ENCODE data around the gene ZNF766. TPM values are rescaled to one million over a fixed set of nuclear protein-coding genes. Genes with fewer than 3 reads are reported as not detected.
"Not testable (repeated sequence)": the region's sequence is repeated elsewhere in the genome, so short reads cannot be mapped to it uniquely, and the experiment has no call there.

Gene ZNF766
- total RNA-seq, 4 donors from 2014 or later = 8.0 to 17.1 (median 12.3) TPM

DNA sequence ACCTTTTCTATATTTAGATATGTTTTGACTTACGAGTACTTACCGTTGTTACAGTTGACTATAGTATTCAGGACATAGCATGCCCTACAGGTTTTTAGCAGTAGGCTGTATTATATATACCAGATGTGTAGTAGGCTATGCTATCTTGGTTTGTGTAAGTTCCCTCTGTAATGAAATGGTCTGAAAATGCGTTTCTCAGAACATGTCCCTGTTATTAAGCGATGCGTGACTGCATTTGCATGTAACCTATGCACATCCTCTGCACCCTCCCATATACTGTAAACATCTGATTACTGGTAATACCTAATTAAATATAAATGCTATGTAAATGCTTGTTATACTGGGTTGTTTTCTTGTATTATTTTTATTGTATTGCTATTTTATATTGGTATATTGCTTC, 6.6 kb downstream of the ZNF766 start:
- no peak for TF ChIP-seq POLR2AphosphoS5 (IDR thresholded peaks at IDR 0.05)
- TF ChIP-seq, protein P1, sequence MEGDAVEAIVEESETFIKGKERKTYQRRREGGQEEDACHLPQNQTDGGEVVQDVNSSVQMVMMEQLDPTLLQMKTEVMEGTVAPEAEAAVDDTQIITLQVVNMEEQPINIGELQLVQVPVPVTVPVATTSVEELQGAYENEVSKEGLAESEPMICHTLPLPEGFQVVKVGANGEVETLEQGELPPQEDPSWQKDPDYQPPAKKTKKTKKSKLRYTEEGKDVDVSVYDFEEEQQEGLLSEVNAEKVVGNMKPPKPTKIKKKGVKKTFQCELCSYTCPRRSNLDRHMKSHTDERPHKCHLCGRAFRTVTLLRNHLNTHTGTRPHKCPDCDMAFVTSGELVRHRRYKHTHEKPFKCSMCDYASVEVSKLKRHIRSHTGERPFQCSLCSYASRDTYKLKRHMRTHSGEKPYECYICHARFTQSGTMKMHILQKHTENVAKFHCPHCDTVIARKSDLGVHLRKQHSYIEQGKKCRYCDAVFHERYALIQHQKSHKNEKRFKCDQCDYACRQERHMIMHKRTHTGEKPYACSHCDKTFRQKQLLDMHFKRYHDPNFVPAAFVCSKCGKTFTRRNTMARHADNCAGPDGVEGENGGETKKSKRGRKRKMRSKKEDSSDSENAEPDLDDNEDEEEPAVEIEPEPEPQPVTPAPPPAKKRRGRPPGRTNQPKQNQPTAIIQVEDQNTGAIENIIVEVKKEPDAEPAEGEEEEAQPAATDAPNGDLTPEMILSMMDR (IDR thresholded peaks at IDR 0.05) = no peak
- no peak for TF ChIP-seq POLR2A (IDR thresholded peaks at IDR 0.05)
- TF ChIP-seq EP300 (IDR thresholded peaks at IDR 0.05) = no peak
- H3K36me3 ChIP-seq = peaks cover 27% of the 10 kb centered on the region

DNA sequence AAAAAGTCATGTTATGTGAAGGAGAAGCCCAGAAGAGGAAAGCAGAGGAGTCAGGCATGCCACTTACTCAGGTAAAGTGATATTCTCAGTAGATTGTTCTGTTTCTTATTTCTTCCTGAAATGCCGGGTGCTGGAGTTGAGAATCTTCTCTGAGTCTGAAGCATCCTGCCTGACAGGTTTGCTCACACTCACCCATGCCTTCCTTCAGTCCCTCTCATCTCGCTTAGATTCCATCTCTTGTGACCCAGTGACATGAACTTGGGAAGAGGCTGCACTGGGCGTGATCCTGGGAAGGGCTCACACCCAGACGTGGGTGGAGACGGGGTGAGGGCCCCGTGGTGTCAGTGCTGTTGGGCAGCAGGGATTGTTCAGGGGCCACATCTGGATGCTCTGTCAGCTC, 8.1 kb downstream of the ZNF766 start:
- Histone ChIP-seq H3K4me3 (no peak overlapping the region), H3K4me1 (peaks cover 13% of the 10 kb centered on the region), H3K36me3 (peaks cover 35% of the 10 kb centered on the region), H3K27me3 (no peaks in the 10 kb centered on the region), H3K27ac (no peak overlapping the region), H3K9me3 (no peaks in the 10 kb centered on the region)
- TF ChIP-seq POLR2AphosphoS5 (IDR thresholded peaks at IDR 0.05) = no peak
- TF ChIP-seq, protein P1 (IDR thresholded peaks at IDR 0.05) = no peak
- TF ChIP-seq POLR2A (IDR thresholded peaks at IDR 0.05) = no peak
- no peak for TF ChIP-seq EP300 (IDR thresholded peaks at IDR 0.05)
- DNase-seq (ENCODE audit: low spot score in 2 of 2) = no peak
- WGBS = 68% methylated on average over 6 of the region's 6 CpGs

More for the DNA sequence above, 6.6 kb downstream of the ZNF766 start:
- no peak overlapping the region for H3K4me3 ChIP-seq
- DNase-seq (ENCODE audit: low spot score in 2 of 2) = no peak
- H3K27ac ChIP-seq = no peak overlapping the region
- H3K4me1 ChIP-seq = peaks cover 17% of the 10 kb centered on the region
- 83% methylated on average over 5 of the region's 5 CpGs for WGBS
- H3K9me3 ChIP-seq = no peaks in the 10 kb centered on the region
- no peaks in the 10 kb centered on the region for H3K27me3 ChIP-seq

DNA sequence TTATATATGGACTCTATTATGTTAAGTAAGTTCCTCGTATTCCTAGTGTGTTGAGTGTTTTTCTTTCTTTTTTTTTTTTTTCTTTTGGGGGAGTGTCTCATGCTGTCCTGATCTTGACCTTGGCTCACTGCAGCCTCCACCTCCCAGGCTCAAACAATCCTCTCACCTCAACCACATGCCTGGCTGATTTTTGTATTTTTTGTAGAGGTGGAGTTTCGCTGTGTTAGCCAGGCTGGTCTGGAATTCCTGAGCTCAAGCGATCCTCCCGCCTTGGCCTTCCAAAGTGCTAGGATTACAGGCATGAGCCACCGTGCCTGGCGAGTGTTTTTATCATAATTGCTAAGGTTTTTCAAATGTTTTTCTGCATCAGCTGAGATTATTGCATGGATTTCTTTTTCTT, 16.9 kb downstream of the ZNF766 start:
- H3K9me3 ChIP-seq = no peaks in the 10 kb centered on the region
- H3K27me3 ChIP-seq = no peaks in the 10 kb centered on the region
- WGBS = 98% methylated on average over 6 of the region's 6 CpGs
- H3K27ac ChIP-seq = no peak overlapping the region
- H3K4me1 ChIP-seq = no peaks in the 10 kb centered on the region
- TF ChIP-seq EP300 (IDR thresholded peaks at IDR 0.05) (no peak), POLR2A (IDR thresholded peaks at IDR 0.05) (no peak), POLR2AphosphoS5 (IDR thresholded peaks at IDR 0.05) (no peak)
- TF ChIP-seq, protein P1 (IDR thresholded peaks at IDR 0.05) = no peak
- DNase-seq (ENCODE audit: low spot score in 2 of 2) = no peak
- no peak overlapping the region for H3K4me3 ChIP-seq
- peaks cover 90% of the 10 kb centered on the region for H3K36me3 ChIP-seq

DNA sequence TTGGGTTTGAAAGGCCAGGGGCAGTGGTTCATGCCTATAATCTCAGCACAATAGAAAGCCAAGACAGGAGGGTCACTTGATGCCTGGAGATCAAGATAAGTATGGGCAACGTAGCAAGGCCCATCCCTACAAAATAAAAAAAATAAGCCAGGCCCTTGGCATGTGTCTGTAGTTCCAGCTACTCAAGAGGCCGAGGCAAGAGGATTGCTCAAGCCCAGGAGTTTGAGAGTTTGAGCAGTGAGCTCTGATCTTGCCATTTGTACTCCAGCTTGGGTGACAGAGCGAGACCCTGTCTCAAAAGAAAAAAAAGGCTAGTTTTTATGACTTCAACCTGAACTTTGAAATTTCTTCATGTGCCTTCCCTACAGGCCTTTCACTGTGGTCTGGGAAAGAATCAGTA, 22.4 kb downstream of the ZNF766 start:
- DNase-seq (ENCODE audit: low spot score in 2 of 2) = no peak
- Histone ChIP-seq H3K27me3 (no peaks in the 10 kb centered on the region), H3K27ac (no peak overlapping the region), H3K36me3 (peaks cover 52% of the 10 kb centered on the region), H3K4me3 (no peak overlapping the region), H3K9me3 (peaks cover 3% of the 10 kb centered on the region), H3K4me1 (peaks cover 8% of the 10 kb centered on the region)
- TF ChIP-seq POLR2A (IDR thresholded peaks at IDR 0.05) (no peak), POLR2AphosphoS5 (IDR thresholded peaks at IDR 0.05) (no peak), EP300 (IDR thresholded peaks at IDR 0.05) (no peak)
- TF ChIP-seq, protein P1 (IDR thresholded peaks at IDR 0.05) = no peak
- WGBS = 88% methylated on average over 3 of the region's 3 CpGs

DNA sequence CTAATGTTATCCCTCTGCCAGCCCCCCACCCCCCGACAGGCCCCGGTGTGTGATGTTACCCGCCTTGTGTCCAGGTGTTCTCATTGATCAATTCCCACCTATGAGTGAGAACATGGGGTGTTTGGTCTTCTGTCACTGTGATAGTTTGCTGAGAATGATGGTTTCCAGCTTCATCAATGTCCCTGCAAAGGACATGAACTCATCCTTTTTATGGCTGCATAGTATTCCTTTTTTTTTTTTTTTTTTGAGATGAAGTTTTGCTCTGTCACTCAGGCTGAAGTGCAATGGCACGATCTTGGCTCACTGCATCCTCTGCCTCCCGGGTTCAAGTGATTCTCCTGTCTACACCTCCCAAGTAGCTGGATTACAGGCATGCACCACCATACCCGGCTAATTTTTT, 23.6 kb downstream of the ZNF766 start:
- not testable (repeated sequence) for DNase-seq (ENCODE audit: low spot score in 2 of 2); H3K27ac ChIP-seq; H3K27me3 ChIP-seq; H3K4me3 ChIP-seq; H3K9me3 ChIP-seq
- WGBS = 99% methylated on average over 6 of the region's 6 CpGs
- H3K4me1 ChIP-seq = peaks cover 14% of the 10 kb centered on the region
- peaks cover 44% of the 10 kb centered on the region for H3K36me3 ChIP-seq

DNA sequence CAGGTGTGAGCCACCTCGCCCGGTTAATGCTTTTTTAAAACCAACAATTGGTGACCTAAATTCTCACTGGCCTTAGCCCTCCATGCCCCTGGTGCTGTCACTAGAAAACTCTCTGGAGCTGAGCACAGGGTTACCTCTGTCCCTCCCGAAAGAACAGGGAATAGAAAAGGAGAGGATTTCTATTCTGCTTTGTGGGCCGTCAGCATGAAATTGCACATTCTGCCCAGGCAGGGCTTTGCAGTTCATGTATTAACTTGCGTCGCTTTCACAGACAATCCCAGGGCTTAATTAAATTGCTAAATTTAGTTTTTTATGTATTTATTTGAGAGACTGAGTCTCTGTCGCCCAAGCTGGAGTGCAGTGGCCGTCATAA, 27.0 kb downstream of the ZNF766 start:
- DNase-seq (ENCODE audit: low spot score in 2 of 2) = no peak
- Histone ChIP-seq H3K9me3 (peaks cover 3% of the 10 kb centered on the region), H3K36me3 (peaks cover 34% of the 10 kb centered on the region), H3K27ac (peak overlapping the region; percentile 95), H3K4me1 (peaks cover 19% of the 10 kb centered on the region), H3K4me3 (peak overlapping the region; percentile 82), H3K27me3 (no peaks in the 10 kb centered on the region)
- 18% methylated on average over 8 of the region's 8 CpGs for WGBS
- TF ChIP-seq, protein P1 (IDR thresholded peaks at IDR 0.05) = no peak
- TF ChIP-seq EP300 (IDR thresholded peaks at IDR 0.05) (no peak), POLR2A (IDR thresholded peaks at IDR 0.05) (no peak), POLR2AphosphoS5 (IDR thresholded peaks at IDR 0.05) (no peak)

All from suprapubic skin (tissue), 4 donors.